ENCODE results near the gene PLA2G4A. TPM values are rescaled to one million over a fixed set of nuclear protein-coding genes. Genes with fewer than 3 reads are reported as not detected.

Gene PLA2G4A
- total RNA-seq, 2 experiments from 2014 or later = not detected

DNA sequence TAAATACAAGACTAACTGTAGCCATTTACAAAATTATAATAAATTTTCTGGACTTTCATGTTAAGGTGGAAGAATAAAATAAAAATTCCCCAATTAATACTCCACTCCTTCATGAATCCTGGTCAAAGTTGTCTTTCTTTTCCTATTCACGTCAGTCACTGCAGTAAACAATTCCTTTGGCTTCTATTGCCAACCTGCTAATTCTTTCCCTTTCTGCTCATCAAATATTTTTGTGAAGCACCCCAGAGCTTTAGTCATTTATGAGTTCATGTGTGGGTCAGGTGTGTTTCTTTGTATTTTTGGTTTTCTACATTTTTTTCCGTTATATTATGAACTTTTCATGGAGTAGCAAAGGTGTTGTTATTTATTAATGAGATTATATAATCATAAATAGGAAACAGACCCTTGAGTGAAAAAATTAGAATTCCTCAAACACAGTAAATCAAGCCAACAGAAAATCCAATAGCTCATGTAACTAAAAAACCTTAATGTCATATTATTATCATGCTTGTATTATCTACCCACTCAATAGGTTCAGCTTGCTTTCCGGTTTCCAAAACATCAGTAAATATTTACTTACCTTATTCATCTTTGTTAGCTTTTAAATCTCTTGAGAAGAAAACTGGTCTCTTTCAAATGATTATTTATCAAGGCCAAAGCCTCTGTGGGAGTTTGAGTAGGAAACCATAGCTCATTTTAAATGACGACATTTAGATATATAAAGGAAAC is 29.6 kb upstream of the PLA2G4A start:
- no peak overlapping the region for H3K27ac ChIP-seq (ENCODE audit: low read depth in 1 of 2, low read length in 2 of 2)
- Mint-ChIP-seq H3K4me1 (ENCODE audit: low read depth) (no peaks in the 10 kb centered on the region), H3K27ac (no peak overlapping the region), H3K4me3 (no peak overlapping the region), H3K27me3 (no peaks in the 10 kb centered on the region), H3K36me3 (ENCODE audit: low read depth) (no peaks in the 10 kb centered on the region), H3K9me3 (no peaks in the 10 kb centered on the region)
- H3K36me3 ChIP-seq (ENCODE audit: insufficient read depth, low read length) = no peaks in the 10 kb centered on the region
- no peak for ATAC-seq (ENCODE audit: poor library complexity)
- ChIA-PET POLR2A (interaction anchor here (0.7 kb wide), 1 partner anchor 85 kb away, joined by 3 read pairs; no protein-coding TSS in a partner anchor), CTCF (no interaction called here)
- no peaks in the 10 kb centered on the region for H3K27me3 ChIP-seq (ENCODE audit: control insufficient read depth in 1 of 2, insufficient read depth in 2 of 2, low read length in 2 of 2)
- no peaks in the 10 kb centered on the region for H3K9me3 ChIP-seq (ENCODE audit: control insufficient read depth in 1 of 2, insufficient read depth in 1 of 2, low read length in 2 of 2)
- TF ChIP-seq, protein P1, sequence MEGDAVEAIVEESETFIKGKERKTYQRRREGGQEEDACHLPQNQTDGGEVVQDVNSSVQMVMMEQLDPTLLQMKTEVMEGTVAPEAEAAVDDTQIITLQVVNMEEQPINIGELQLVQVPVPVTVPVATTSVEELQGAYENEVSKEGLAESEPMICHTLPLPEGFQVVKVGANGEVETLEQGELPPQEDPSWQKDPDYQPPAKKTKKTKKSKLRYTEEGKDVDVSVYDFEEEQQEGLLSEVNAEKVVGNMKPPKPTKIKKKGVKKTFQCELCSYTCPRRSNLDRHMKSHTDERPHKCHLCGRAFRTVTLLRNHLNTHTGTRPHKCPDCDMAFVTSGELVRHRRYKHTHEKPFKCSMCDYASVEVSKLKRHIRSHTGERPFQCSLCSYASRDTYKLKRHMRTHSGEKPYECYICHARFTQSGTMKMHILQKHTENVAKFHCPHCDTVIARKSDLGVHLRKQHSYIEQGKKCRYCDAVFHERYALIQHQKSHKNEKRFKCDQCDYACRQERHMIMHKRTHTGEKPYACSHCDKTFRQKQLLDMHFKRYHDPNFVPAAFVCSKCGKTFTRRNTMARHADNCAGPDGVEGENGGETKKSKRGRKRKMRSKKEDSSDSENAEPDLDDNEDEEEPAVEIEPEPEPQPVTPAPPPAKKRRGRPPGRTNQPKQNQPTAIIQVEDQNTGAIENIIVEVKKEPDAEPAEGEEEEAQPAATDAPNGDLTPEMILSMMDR (IDR thresholded peaks at IDR 0.05) = no peak
- H3K4me1 ChIP-seq (ENCODE audit: insufficient read depth, low read length) = no peaks in the 10 kb centered on the region
- H3K4me3 ChIP-seq (ENCODE audit: low read length) = no peak overlapping the region
- no peak for DNase-seq
- intact Hi-C loops (cut with DNase I, micrococcal nuclease) = no loop called here

DNA sequence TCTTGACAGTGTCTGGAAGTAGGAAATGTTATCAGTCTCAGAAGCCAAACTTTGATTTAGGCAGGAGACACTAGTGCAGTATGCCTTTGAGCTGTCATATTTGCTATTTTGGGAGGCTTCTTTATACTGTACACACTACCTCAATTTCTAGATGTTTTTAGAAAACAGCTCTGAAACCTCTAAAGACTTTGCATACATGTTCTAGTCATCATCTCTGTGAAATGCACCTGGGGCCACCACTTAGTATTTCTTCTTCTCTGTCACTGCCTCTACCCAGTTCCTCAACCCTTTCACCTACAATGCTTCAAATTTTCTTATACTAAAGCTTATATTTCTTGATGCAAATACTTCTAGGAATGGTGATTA is 29.1 kb upstream of the PLA2G4A start:
- intact Hi-C loops (cut with DNase I, micrococcal nuclease) = no loop called here
- no peak for ATAC-seq (ENCODE audit: poor library complexity)
- H3K9me3 Mint-ChIP-seq = no peaks in the 10 kb centered on the region

DNA sequence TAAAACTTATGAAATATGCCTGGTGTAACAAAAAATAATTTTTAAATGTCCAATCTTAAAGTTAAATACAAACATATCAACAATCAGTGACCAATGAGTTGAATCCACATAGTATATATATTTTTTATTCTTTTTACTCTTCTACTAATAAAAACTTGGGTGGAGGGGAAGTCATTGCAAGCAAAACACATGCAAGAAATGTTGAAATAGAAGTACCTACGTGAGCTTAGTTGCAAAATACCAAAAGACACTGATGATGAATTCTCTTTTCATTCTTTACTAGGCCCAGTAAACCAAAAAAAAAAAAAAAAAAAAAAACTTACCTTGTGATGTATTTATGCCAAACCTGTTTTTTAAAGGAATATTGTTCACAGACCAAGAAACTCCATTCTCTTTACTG is 26.4 kb upstream of the PLA2G4A start:
- H3K27ac Mint-ChIP-seq = no peak overlapping the region
- DNase-seq (no peak), ATAC-seq (ENCODE audit: poor library complexity) (no peak)
- no peaks in the 10 kb centered on the region for H3K9me3 Mint-ChIP-seq
- Histone ChIP-seq H3K27ac (ENCODE audit: low read depth in 1 of 2, low read length in 2 of 2) (no peak overlapping the region), H3K27me3 (ENCODE audit: control insufficient read depth in 1 of 2, insufficient read depth in 2 of 2, low read length in 2 of 2) (no peaks in the 10 kb centered on the region), H3K4me3 (ENCODE audit: low read length) (no peak overlapping the region), H3K36me3 (ENCODE audit: insufficient read depth, low read length) (no peaks in the 10 kb centered on the region), H3K9me3 (ENCODE audit: control insufficient read depth in 1 of 2, insufficient read depth in 1 of 2, low read length in 2 of 2) (no peaks in the 10 kb centered on the region), H3K4me1 (ENCODE audit: insufficient read depth, low read length) (no peaks in the 10 kb centered on the region)
- TF ChIP-seq, protein P1 (IDR thresholded peaks at IDR 0.05) = no peak
- intact Hi-C loops (cut with DNase I, micrococcal nuclease) = no loop called here
- POLR2A ChIA-PET = no interaction called here
- no peaks in the 10 kb centered on the region for H3K27me3 Mint-ChIP-seq
- H3K4me3 Mint-ChIP-seq = no peak overlapping the region
- CTCF ChIA-PET = no interaction called here
- no peaks in the 10 kb centered on the region for H3K4me1 Mint-ChIP-seq (ENCODE audit: low read depth)
- no peaks in the 10 kb centered on the region for H3K36me3 Mint-ChIP-seq (ENCODE audit: low read depth)

More for the DNA sequence above, 29.1 kb upstream of the PLA2G4A start:
- Histone ChIP-seq H3K4me3 (ENCODE audit: low read length) (no peak overlapping the region), H3K9me3 (ENCODE audit: control insufficient read depth in 1 of 2, insufficient read depth in 1 of 2, low read length in 2 of 2) (no peaks in the 10 kb centered on the region), H3K4me1 (ENCODE audit: insufficient read depth, low read length) (no peaks in the 10 kb centered on the region), H3K36me3 (ENCODE audit: insufficient read depth, low read length) (no peaks in the 10 kb centered on the region), H3K27ac (ENCODE audit: low read depth in 1 of 2, low read length in 2 of 2) (no peak overlapping the region), H3K27me3 (ENCODE audit: control insufficient read depth in 1 of 2, insufficient read depth in 2 of 2, low read length in 2 of 2) (no peaks in the 10 kb centered on the region)
- no peak overlapping the region for H3K27ac Mint-ChIP-seq
- CTCF ChIA-PET = no interaction called here
- TF ChIP-seq, protein P1 (IDR thresholded peaks at IDR 0.05) = no peak
- DNase-seq = no peak
- H3K4me1 Mint-ChIP-seq (ENCODE audit: low read depth) = no peaks in the 10 kb centered on the region
- no peaks in the 10 kb centered on the region for H3K36me3 Mint-ChIP-seq (ENCODE audit: low read depth)
- no peak overlapping the region for H3K4me3 Mint-ChIP-seq
- no peaks in the 10 kb centered on the region for H3K27me3 Mint-ChIP-seq
- POLR2A ChIA-PET = interaction anchor here (0.7 kb wide), 1 partner anchor 85 kb away, joined by 3 read pairs; no protein-coding TSS in a partner anchor

Measured in CD4-positive, alpha-beta T cell (primary cell).